Astrocyte (in vitro differentiated cells and primary cell): ENCODE results near the gene XRN2. TPM values are rescaled to one million over a fixed set of nuclear protein-coding genes. Genes with fewer than 3 reads are reported as not detected.
A peak's percentile ranks its signal among the peaks of the same experiment; 100 is the strongest.
"Not testable (repeated sequence)": the region's sequence is repeated elsewhere in the genome, so short reads cannot be mapped to it uniquely, and the experiment has no call there.

Source experiments
- DNase-seq: peaks from one replicate; pipeline ENCODE4 v3.0.0-alpha.2; 2010; ENCODE audit warnings: low read depth
- FAIRE-seq: peaks from 2 replicates; lab custom pipeline; 2011; peaks lifted over from hg19 to GRCh38; lab: Jason Lieb, UNC
- H2AFZ ChIP-seq: 2 replicates; pipeline ENCODE4 v1.6.0; 2012; ENCODE audit warnings: low read depth, low read length, inconsistent platforms
- H3K27ac ChIP-seq: 2 replicates; pipeline ENCODE4 v1.5.1; 2011; ENCODE audit warnings: low read depth, low read length, inconsistent platforms
- H3K27me3 ChIP-seq: 2 replicates; pipeline ENCODE4 v1.6.0; 2011; ENCODE audit warnings: low read length, inconsistent platforms; ENCODE audit not compliant: insufficient read depth
- H3K36me3 ChIP-seq: 2 replicates; pipeline ENCODE4 v1.5.1; 2011; ENCODE audit warnings: low read length, inconsistent platforms; ENCODE audit not compliant: insufficient read depth
- H3K4me1 ChIP-seq: 2 replicates; pipeline ENCODE4 v1.5.1; 2011; ENCODE audit warnings: low read length, inconsistent platforms; ENCODE audit not compliant: insufficient read depth
- H3K4me2 ChIP-seq: 2 replicates; pipeline ENCODE4 v1.6.0; 2012; ENCODE audit warnings: low read length, inconsistent platforms
- H3K4me3 ChIP-seq: 2 replicates; pipeline ENCODE4 v1.5.1; 2011; ENCODE audit warnings: low read depth, mild to moderate bottlenecking, low read length, inconsistent platforms; ENCODE audit not compliant: insufficient read depth
- H3K79me2 ChIP-seq: 2 replicates; pipeline ENCODE4 v1.6.0; 2012; ENCODE audit warnings: mild to moderate bottlenecking, low read length, inconsistent platforms; ENCODE audit not compliant: insufficient read depth
- H3K9ac ChIP-seq: 2 replicates; pipeline ENCODE4 v1.6.0; 2012; ENCODE audit warnings: mild to moderate bottlenecking, low read length, inconsistent platforms
- H3K9me3 ChIP-seq: 2 replicates; pipeline ENCODE4 v1.5.1; 2012; ENCODE audit warnings: low read depth, mild to moderate bottlenecking, low read length, inconsistent platforms; ENCODE audit not compliant: insufficient read depth
- H4K20me1 ChIP-seq: 2 replicates; pipeline ENCODE4 v1.6.0; 2012; ENCODE audit warnings: low read length, inconsistent platforms; ENCODE audit not compliant: insufficient read depth
- H3K27ac Mint-ChIP-seq: one replicate; pipeline ENCODE4 v1.8.0; 2021; ENCODE audit warnings: mild to moderate bottlenecking, mixed read lengths; ENCODE audit not compliant: unreplicated experiment
- H3K27me3 Mint-ChIP-seq: one replicate; pipeline ENCODE4 v1.8.0; 2021; ENCODE audit warnings: low read depth, mixed read lengths; ENCODE audit not compliant: unreplicated experiment
- H3K36me3 Mint-ChIP-seq: one replicate; pipeline ENCODE4 v1.8.0; 2021; ENCODE audit warnings: low read depth, mixed read lengths; ENCODE audit not compliant: unreplicated experiment
- H3K4me1 Mint-ChIP-seq: one replicate; pipeline ENCODE4 v1.8.0; 2021; ENCODE audit warnings: low read depth, mixed read lengths; ENCODE audit not compliant: unreplicated experiment
- H3K4me3 Mint-ChIP-seq: one replicate; pipeline ENCODE4 v1.8.0; 2021; ENCODE audit warnings: mild to moderate bottlenecking, moderate library complexity, mixed read lengths; ENCODE audit not compliant: unreplicated experiment
- H3K9me3 Mint-ChIP-seq: one replicate; pipeline ENCODE4 v1.8.0; 2021; ENCODE audit warnings: mild to moderate bottlenecking, mixed read lengths; ENCODE audit not compliant: unreplicated experiment
- CTCF ChIP-seq: IDR thresholded peaks from 2 replicates; pipeline ENCODE4 v1.5.1; 2011; ENCODE audit warnings: low read depth, mild to moderate bottlenecking, inconsistent platforms, low read length, moderate library complexity; ENCODE audit not compliant: insufficient read depth
- EZH2 ChIP-seq: IDR thresholded peaks from 2 replicates; pipeline ENCODE4 v1.6.1; 2012; ENCODE audit warnings: mild to moderate bottlenecking, low read length, inconsistent platforms; ENCODE audit not compliant: insufficient read depth
- total RNA-seq: library from RNA; stranded (reverse); gene quantifications from 2 replicates; pipeline ENCODE4 v1.2.1, GENCODE V29; 2021

The XRN2 gene
- total RNA-seq, 1 donor from 2014 or later = 74.5 TPM

GRCh38 chr20:21399005-21399475, 95.9 kb downstream of the XRN2 start:
- no peaks in the 10 kb centered on the region for H3K9me3 ChIP-seq
- peaks cover 82% of the 10 kb centered on the region for H3K27me3 ChIP-seq
- no peak overlapping the region for H3K27ac ChIP-seq
- no peak overlapping the region for H3K4me3 Mint-ChIP-seq
- H3K9ac ChIP-seq = no peak overlapping the region
- no peak overlapping the region for H3K4me3 ChIP-seq
- peaks cover 61% of the 10 kb centered on the region for H3K27me3 Mint-ChIP-seq
- H3K79me2 ChIP-seq = no peaks in the 10 kb centered on the region
- DNase-seq = no peak
- no peak overlapping the region for H3K27ac Mint-ChIP-seq
- no peak overlapping the region for H2AFZ ChIP-seq
- H3K4me2 ChIP-seq = no peak overlapping the region
- H3K36me3 ChIP-seq = no peaks in the 10 kb centered on the region
- peaks cover 8% of the 10 kb centered on the region for H3K9me3 Mint-ChIP-seq
- peaks cover 2% of the 10 kb centered on the region for H3K4me1 Mint-ChIP-seq
- no peaks in the 10 kb centered on the region for H3K36me3 Mint-ChIP-seq
- peaks cover 4% of the 10 kb centered on the region for H4K20me1 ChIP-seq
- H3K4me1 ChIP-seq = no peaks in the 10 kb centered on the region
- no peak for FAIRE-seq
- no peak for TF ChIP-seq EZH2
- no peak for TF ChIP-seq CTCF

GRCh38 chr20:21411725-21412124, 108.6 kb downstream of the XRN2 start:
- no peak overlapping the region for H2AFZ ChIP-seq
- H3K79me2 ChIP-seq = no peaks in the 10 kb centered on the region
- H3K9me3 ChIP-seq = no peaks in the 10 kb centered on the region
- DNase-seq (no peak), FAIRE-seq (no peak)
- no peak overlapping the region for H3K9ac ChIP-seq
- H3K27ac ChIP-seq = no peak overlapping the region
- no peaks in the 10 kb centered on the region for H3K36me3 ChIP-seq
- H3K4me3 ChIP-seq = no peak overlapping the region
- H3K27ac Mint-ChIP-seq = no peak overlapping the region
- H3K4me1 ChIP-seq = no peaks in the 10 kb centered on the region
- peaks cover 5% of the 10 kb centered on the region for H3K27me3 ChIP-seq
- H3K9me3 Mint-ChIP-seq = peaks cover 19% of the 10 kb centered on the region
- H3K4me3 Mint-ChIP-seq = no peak overlapping the region
- H3K27me3 Mint-ChIP-seq = peaks cover 5% of the 10 kb centered on the region
- no peak overlapping the region for H3K4me2 ChIP-seq
- TF ChIP-seq EZH2 = no peak
- TF ChIP-seq CTCF = no peak
- no peaks in the 10 kb centered on the region for H3K4me1 Mint-ChIP-seq
- peaks cover 2% of the 10 kb centered on the region for H3K36me3 Mint-ChIP-seq
- no peaks in the 10 kb centered on the region for H4K20me1 ChIP-seq

- not testable (repeated sequence) for H3K27me3 Mint-ChIP-seq
Observed at GRCh38 chr20:21413996-21414395, 110.9 kb downstream of the XRN2 start.

GRCh38 chr20:21419147-21419546, 116.0 kb downstream of the XRN2 start:
- H2AFZ ChIP-seq, H3K27me3 ChIP-seq: not testable (repeated sequence)

More at GRCh38 chr20:21413996-21414395, 110.9 kb downstream of the XRN2 start:
- H4K20me1 ChIP-seq, H3K4me3 ChIP-seq, FAIRE-seq, H3K79me2 ChIP-seq, H3K9me3 ChIP-seq, H3K4me2 ChIP-seq, H3K36me3 Mint-ChIP-seq, H3K27ac ChIP-seq, H3K4me1 Mint-ChIP-seq, H3K27ac Mint-ChIP-seq, H3K4me3 Mint-ChIP-seq, H2AFZ ChIP-seq, H3K4me1 ChIP-seq, DNase-seq, H3K27me3 ChIP-seq, H3K36me3 ChIP-seq, H3K9ac ChIP-seq: not testable (repeated sequence)
- H3K9me3 Mint-ChIP-seq = peaks cover 19% of the 10 kb centered on the region

More at GRCh38 chr20:21419147-21419546, 116.0 kb downstream of the XRN2 start:
- not testable (repeated sequence) for H3K36me3 ChIP-seq, H3K27me3 Mint-ChIP-seq, H3K9me3 ChIP-seq, H3K27ac ChIP-seq, H3K4me2 ChIP-seq, H4K20me1 ChIP-seq, H3K36me3 Mint-ChIP-seq, H3K4me1 ChIP-seq, H3K4me3 ChIP-seq, FAIRE-seq, H3K9ac ChIP-seq, H3K4me3 Mint-ChIP-seq, DNase-seq, H3K79me2 ChIP-seq, H3K4me1 Mint-ChIP-seq
- H3K27ac Mint-ChIP-seq = peak overlapping the region; percentile 50
- H3K9me3 Mint-ChIP-seq = peaks cover 20% of the 10 kb centered on the region
